GM19455 (cell line): Measurements from ENCODE around the gene ARHGAP33.

Experiments
- ATAC-seq: cut with Tn5 transposase; IDR thresholded peaks from one replicate; pipeline ENCODE4 v1.9.1; 2021; ENCODE audit not compliant: unreplicated experiment

The ARHGAP33 gene

DNA sequence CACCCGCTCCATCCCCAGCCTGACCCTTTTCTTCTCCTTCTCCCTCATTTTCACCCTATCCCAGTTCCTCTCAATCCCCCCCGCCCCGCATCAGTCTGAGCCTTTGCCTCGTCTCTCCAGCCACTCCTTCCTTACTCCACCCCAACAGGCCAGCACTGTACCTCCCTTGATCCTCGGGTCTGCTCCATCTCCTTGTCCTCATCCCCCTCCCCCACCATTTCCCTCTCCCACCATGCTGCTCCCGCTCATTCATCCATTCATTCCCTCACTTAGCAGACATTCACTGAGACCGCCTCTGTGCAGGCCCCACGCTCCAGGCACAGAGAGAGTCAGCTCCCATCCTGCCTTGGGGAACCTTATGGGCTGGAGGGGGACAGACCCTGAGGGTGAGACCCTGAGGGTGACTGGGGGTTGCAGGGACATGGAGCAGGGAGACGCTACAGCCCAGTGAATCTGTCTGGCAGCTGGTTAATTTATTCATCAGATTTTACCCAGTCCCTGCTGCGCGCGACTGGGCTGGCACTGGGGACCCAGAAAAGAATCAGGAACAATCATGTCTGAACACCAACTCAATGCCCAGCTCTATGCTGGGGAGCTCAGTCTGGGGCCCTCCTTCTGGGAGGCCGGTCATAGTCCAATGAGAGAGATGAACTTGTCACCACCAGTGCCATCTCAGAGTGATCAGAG is 881 bp downstream of the ARHGAP33 start:
- no peak for ATAC-seq

DNA sequence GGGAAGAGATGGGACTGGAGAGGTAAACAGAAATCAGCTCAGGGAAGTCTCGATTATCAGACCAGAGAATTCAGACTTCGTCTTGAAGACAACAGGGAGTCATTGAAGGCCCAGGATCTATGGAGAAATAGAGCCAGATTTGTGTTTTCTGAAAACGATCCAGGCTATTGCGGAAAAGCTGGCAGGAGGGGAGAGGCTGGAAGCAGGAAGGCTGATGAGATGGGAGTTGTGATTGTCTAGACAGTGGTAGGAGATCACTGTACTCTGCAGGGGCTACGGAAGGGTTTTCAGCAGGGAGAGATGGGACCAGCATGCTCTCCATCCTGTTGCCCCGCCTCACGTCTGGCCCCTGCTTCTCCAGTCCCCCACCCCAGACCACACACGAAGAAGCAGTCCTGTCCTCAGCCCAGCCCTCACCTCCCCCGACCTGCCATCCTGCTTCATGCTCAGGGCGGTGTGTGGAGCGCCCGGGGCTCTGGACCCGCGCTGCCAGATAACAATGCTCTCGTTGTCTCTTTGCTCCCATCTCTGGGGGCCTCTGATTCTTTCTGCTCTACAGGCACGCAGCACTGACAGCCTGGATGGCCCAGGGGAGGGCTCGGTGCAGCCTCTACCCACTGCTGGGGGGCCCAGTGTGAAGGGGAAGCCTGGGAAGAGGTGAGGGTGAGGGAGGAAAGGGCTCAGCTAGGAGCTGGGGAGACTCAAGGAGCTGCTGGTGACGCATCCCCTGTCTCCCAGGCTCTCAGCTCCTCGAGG is 1.9 kb downstream of the ARHGAP33 start:
- no peak for ATAC-seq

DNA sequence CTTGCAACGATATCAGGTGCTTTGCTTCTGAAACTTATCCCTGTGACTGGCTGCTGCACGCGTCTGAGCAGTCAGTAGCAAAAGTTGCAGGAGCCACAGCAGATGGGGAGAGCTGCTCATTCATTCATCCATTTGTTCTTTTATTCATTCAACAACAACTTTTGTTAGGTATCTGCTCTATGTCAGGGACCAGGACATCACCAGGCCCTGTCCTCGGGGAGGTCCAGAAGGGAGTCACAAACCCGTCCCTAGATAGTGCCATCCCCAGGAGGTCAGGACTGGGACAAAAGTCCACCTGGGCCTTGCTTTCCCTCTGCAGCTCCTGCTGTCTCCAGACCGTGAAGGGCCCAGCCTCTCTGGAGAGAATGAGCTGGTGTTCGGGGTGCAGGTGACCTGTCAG is 2.6 kb downstream of the ARHGAP33 start:
- ATAC-seq = no peak

DNA sequence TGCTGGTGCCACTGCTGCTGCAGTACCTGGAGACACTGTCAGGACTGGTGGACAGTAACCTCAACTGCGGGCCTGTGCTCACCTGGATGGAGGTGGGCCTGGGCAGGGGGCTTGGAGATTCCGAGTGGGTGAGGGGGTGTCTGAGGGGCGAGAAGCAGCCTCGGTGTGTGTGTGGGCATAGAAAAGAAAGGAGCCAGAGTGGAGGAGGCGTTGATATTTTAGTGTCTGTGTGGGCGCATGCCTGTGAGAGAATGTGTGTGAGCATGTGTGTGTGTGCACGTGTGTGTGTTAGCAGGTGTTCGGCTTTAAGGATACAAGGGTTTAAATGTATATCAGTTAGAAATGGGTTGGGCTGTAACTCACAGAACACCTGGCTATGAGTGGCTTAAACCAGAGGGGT is 3.7 kb downstream of the ARHGAP33 start:
- no peak for ATAC-seq

DNA sequence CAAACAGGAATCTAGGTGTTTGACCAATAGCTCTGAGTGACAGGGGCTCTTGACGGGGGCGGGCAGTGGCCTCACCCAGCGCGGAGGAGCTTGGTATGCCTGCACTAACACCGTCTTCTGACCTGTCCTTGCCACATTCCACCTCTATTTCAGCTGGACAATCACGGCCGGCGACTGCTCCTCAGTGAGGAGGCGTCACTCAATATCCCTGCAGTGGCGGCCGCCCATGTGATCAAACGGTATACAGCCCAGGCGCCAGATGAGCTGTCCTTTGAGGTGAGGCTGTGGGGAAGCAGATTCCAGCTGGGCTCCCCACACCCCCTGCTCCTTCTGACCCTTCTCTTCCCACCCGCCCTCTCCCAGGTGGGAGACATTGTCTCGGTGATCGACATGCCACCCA is 4.7 kb downstream of the ARHGAP33 start:
- no peak for ATAC-seq

DNA sequence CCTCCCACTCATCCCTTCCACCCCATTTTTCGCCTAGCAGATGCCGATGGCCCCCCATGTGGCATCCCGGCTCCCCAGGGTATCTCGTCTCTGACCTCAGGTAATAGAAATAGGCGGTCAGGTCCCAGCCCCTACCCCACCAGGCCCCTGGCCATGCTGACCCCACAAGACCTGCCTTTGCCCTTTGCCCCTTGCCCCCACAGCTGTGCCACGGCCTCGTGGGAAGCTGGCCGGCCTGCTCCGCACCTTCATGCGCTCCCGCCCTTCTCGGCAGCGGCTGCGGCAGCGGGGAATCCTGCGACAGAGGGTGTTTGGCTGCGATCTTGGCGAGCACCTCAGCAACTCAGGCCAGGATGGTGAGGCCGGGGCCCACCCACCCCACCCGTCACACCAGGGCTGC is 5.4 kb downstream of the ARHGAP33 start:
- no peak for ATAC-seq

DNA sequence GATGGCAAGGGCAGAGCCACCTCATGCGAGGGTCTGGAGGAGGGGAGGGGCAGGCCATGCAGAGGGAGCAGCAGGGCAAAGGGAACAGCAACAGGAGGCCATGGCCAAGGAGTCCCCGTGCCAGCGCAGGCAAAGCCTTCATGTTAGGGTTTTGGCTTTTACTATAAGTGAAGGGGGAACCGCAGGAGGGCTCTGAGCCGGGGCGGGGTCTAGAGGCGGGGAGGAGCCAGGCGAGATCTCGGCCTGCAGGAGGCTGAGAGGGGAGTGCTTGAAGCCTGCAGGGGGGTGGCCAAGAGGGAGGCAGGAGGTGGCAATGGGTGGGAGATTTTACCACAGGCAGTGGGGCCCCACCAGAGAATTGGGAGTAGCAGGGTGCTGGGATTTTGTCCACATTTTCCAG is 6.3 kb downstream of the ARHGAP33 start:
- ATAC-seq = no peak

DNA sequence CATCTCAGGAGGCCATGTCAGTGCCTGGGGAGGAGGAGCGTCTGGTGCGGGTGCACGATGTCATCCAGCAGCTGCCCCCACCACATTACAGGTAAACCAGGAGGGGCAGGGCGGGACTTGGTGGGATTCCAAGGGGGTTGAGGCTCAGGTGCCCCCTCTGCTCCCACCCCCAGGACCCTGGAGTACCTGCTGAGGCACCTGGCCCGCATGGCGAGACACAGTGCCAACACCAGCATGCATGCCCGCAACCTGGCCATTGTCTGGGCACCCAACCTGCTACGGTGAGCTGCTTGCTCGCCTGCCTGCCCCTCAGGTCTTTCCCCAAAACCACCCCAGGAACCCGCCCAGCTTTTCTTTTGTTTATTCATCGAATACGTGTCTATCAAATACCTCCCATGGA is 7.2 kb downstream of the ARHGAP33 start:
- ATAC-seq = no peak

DNA sequence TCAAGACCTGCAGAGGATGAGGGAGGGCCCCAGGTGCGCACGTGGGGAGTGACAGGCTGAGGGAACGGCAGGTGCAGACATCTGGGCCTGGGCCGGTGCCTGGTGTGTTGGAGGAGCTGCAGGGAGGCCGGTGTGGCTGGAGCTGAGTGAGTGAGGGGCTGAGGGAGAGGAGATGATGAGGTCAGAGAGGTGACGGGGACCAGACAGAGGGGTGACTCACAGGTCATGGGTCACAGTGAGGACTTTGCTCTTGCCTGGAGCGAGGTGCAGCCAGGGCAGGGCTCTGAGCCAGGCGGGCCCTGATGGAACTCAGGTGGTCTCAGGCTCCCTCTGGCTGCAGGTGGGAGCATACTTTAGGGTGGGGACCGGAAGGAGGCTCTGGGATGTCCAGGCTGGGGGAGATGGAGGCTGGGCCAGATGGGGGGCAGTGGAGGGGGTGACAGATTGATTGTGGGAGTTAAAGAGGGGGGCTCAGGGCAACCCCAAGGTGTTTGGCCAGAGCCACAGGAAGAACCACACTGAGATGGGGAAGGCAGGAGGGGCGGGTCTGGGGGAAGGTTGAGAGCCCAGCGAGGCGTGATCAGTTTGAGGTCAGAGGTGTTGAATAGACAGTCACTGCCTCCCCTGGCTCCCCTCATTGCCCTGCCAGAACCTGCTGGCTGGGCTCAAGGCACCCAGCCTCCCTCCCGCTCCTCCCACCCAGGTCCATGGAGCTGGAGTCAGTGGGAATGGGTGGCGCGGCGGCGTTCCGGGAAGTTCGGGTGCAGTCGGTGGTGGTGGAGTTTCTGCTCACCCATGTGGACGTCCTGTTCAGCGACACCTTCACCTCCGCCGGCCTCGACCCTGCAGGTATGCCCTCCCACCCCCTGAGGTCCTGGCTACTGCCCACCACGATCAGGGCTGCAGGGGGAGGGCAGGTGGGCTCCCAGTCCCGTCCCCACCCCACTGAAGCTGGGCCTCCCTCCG is 8.4 kb downstream of the ARHGAP33 start:
- no peak for ATAC-seq

DNA sequence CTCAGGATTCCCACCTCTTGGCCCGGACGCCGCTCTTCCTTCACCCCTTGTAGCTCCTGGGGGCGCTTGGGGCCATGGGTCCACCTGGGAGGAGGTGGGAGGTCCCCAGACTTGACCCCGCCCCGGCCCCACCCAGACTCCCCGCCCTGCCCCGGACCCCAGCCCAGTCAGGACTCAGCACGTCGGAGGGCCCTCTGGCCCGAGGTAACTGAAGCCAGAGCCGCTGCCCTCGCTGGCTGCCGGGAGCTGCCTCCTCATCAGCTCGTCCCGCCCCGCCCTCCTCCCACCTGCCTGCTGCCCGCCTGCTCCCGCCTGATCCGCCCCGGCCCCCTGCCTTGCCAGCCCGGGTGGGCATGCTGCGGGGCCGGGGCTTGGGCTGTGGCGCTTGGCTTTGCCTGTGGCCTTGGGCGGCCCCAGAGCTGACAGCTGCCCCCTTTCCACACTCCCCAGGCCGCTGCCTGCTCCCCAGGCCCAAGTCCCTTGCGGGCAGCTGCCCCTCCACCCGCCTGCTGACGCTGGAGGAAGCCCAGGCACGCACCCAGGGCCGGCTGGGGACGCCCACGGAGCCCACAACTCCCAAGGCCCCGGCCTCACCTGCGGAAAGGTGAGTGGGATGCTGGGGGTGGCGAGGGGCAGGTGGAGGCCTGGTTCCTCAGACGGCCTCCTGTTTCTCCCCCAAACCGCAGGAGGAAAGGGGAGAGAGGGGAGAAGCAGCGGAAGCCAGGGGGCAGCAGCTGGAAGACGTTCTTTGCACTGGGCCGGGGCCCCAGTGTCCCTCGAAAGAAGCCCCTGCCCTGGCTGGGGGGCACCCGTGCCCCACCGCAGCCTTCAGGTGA is 9.4 kb downstream of the ARHGAP33 start:
- no peak for ATAC-seq

DNA sequence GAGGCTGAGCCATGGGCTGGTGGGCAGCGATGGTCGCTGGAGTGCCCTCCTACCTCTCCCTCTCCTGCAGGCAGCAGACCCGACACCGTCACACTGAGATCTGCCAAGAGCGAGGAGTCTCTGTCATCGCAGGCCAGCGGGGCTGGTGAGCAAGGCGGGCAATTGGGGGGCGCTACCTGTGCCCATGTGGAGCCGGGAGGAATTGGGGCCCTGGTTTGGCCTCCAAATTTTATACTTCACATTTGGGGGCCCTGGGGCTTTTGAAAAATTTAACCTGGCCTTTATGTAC is 9.9 kb downstream of the ARHGAP33 start:
- no peak for ATAC-seq

DNA sequence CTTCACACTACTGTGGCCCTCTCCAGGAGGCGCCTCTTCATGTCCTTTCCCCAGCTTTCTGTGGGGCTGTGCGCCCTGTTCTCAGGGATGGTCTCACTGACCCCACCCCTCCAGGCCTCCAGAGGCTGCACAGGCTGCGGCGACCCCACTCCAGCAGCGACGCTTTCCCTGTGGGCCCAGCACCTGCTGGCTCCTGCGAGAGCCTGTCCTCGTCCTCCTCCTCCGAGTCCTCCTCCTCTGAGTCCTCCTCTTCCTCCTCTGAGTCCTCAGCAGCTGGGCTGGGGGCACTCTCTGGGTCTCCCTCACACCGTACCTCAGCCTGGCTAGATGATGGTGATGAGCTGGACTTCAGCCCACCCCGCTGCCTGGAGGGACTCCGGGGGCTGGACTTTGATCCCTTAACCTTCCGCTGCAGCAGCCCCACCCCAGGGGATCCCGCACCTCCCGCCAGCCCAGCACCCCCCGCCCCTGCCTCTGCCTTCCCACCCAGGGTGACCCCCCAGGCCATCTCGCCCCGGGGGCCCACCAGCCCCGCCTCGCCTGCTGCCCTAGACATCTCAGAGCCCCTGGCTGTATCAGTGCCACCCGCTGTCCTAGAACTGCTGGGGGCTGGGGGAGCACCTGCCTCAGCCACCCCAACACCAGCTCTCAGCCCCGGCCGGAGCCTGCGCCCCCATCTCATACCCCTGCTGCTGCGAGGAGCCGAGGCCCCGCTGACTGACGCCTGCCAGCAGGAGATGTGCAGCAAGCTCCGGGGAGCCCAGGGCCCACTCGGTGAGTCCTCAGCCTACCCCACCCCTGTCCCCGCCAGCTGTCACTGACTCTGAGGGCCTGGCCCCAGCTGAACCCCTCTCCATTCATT is 11.2 kb downstream of the ARHGAP33 start:
- ATAC-seq = no peak

DNA sequence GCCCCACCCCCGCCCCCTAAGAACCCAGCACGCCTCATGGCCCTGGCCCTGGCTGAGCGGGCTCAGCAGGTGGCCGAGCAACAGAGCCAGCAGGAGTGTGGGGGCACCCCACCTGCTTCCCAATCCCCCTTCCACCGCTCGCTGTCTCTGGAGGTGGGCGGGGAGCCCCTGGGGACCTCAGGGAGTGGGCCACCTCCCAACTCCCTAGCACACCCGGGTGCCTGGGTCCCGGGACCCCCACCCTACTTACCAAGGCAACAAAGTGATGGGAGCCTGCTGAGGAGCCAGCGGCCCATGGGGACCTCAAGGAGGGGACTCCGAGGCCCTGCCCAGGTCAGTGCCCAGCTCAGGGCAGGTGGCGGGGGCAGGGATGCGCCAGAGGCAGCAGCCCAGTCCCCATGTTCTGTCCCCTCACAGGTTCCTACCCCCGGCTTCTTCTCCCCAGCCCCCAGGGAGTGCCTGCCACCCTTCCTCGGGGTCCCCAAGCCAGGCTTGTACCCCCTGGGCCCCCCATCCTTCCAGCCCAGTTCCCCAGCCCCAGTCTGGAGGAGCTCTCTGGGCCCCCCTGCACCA is 11.9 kb downstream of the ARHGAP33 start:
- ATAC-seq = no peak

DNA sequence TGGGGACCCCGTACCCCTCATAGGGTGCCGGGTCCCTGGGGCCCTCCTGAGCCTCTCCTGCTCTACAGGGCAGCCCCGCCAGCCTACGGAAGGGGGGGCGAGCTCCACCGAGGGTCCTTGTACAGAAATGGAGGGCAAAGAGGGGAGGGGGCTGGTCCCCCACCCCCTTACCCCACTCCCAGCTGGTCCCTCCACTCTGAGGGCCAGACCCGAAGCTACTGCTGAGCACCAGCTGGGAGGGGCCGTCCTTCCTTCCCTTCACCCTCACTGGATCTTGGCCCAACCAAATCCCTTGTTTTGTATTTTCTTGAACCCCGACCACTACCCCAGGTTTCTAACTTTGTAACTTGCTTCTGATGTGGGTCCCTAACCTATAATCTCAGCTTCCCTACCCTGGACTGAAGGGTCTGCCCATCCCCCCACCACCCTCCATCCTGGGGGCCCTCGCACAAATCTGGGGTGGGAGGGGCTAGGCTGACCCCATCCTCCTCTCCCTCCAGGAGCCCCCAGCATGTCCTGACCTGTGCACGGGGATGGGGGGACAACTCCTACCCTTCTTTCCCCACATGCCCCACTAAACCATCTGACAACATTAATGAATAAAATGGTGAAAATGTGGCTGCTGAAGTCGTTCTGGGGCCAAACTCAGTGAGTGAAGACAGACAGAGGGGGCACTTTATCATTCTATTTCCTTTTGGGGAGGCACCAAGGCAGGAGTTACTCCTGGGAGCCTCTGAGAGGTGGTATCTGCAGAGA is 13.0 kb downstream of the ARHGAP33 start:
- no peak for ATAC-seq

DNA sequence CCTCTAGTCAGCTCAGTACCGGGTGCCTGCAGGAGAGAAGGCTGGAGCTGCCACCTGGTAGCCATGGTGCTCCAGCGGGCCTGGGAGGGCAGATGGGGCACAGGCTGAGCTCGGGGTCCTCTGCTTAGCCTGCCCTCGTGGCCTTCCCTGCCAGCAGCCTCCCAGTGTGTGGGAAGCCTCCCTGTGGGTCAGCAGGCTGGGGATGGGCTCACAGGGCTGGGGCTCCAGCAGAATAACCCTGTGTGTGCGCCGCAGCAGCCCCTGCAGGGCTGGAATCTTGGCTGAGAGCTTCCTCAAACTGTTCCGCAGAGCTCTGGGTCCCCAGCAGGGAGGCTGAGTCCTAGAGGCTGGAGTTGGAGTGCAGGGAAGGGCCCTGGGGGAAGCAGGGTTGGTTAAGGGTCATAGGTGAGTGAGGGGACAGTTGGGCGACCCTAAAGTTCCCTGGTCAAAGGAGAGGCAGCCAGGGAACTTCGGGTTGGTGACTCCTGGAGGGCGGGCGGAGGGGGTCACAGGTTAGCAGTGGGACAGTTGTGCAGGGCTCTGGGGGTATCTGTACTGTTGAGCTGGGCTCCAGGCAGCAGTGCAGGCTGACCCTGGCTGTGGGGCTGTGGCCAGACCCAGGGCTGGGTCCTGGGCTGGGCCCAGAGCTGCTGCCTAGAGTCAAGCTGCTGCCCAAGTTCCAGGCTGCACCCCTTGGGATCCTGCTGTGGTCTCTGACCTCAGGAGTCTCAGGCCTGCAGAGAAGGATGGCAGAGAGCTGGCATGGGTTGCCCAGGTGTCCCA is 14.0 kb downstream of the ARHGAP33 start:
- no peak for ATAC-seq

DNA sequence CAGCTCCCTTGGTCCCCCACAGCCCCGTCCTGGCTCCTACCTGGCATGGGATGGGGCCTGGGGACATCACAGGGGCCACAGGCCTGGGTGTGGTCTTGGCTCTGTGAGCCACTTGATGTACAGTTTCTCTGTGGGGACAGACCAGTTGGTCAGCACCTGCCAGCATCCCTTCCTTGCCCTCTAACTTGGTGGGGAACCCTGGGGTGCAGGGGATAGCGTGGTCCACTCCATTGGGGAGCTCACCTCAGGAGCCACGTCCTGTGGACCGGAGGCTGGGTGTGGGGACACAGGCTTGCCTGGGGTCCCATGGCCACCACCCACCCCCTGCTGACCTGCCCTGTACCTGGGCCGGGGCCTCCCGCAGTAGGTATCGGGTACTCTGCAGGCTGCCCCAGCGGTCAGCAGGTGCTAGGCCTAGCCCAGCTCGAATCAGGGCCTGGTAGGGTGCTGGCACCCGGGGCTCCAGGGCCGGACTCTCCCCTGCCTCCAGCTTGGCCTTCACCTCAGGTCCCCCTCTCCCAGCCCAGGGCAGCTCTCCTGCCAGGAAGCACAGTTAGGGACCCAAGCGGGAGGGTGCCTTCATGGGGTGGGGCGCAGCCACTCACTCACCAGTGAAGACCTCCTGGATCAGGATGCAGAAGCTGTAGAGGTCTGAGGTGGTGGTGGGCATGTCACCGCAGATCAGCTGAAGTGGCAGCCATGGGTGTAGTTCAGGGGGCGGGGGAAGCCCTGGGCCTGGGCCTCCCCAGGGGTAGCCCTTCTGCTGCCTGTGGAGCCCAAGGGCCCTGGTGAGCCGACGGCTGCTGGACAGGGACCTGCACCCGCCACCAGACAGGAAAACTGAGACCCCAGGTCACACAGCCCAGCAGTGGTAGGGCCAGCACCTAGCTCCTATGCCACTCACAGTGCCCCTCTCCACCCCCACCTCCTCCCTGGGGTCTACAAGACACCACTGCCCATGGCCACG is 14.9 kb downstream of the ARHGAP33 start:
- no peak for ATAC-seq
